Right lobe of liver (tissue), 4 donors: ENCODE results near the gene SLC22A1.

Source experiments
- CTCF ChIP-seq, 4 donors: fragments of 200-600 bp in 3 of 4; fragments of 450-650 bp in 1 of 4; IDR thresholded peaks; one replicate each; pipeline versions ENCODE4 v1.5.1 to v1.8.0; 2016 to 2022; ENCODE audit warnings: antibody characterized with exemption in 4 of 4, mild to moderate bottlenecking in 2 of 4
- POLR2A ChIP-seq: fragments of 450-650 bp; IDR thresholded peaks from one replicate; pipeline ENCODE4 v1.6.1; 2017; ENCODE audit warnings: antibody characterized with exemption, mild to moderate bottlenecking
- donor health status: DM: no; HTN: no; CAD: no.
- donor health status: DM: no; HTN: no; CAD: no.
- donor health status: DM: no; HTN: yes; CAD: no.

- TF ChIP-seq CTCF (IDR thresholded peaks at IDR 0.05) (no peak), POLR2A (no peak)
These were observed 9.8 kb upstream of the SLC22A1 start for GRCh38 chr6:160111806-160112205.
